BJ (cell line): ENCODE data around the gene CORO2A. TPM values are rescaled to one million over a fixed set of nuclear protein-coding genes. Genes with fewer than 3 reads are reported as not detected.

Experiments
- CTCF ChIA-PET: fragments of 350-600 bp; formaldehyde crosslinking; extraction: SDS; loops from one replicate; lab custom pipeline; 2021; ENCODE audit warnings: antibody characterized with exemption, inconsistent platforms; lab: Yijun Ruan, JAX
- POLR2A ChIA-PET: fragments of 300-600 bp; sonication (Branson Sonifier 250); formaldehyde crosslinking; extraction: SDS; loops from one replicate; lab custom pipeline; 2021; ENCODE audit warnings: antibody characterized with exemption; lab: Charles Lee
- DNase-seq: peaks from one replicate; pipeline ENCODE4 v3.0.0-alpha.2; 2011; ENCODE audit warnings: low read depth
- H3K27me3 ChIP-seq: 2 replicates; pipeline ENCODE4 v1.6.0; 2011; ENCODE audit warnings: low read length; ENCODE audit not compliant: control insufficient read depth, insufficient read depth
- H3K36me3 ChIP-seq: 2 replicates; pipeline ENCODE4 v1.5.1; 2011; ENCODE audit warnings: low read length; ENCODE audit not compliant: control insufficient read depth, insufficient read depth
- H3K4me3 ChIP-seq: 2 replicates; pipeline ENCODE4 v1.5.1; 2011; ENCODE audit warnings: low read depth, mild to moderate bottlenecking, control low read depth, low read length
- polyA plus RNA-seq: library from polyadenylated mRNA; depleted of rRNA; stranded (reverse); fragments of >200 nt; gene quantifications from 2 replicates; pipeline ENCODE4 v1.2.3, GENCODE V29; 2011
- TF ChIP-seq, protein P1 (sequence below): IDR thresholded peaks from 2 replicates; pipeline ENCODE4 v1.5.1; 2011; ENCODE audit warnings: low read depth, mild to moderate bottlenecking, control low read depth, inconsistent platforms, low read length, moderate library complexity; ENCODE audit not compliant: insufficient read depth

CORO2A gene
- polyA plus RNA-seq, 1 experiment: 1.5 TPM

- TF ChIP-seq, protein P1, sequence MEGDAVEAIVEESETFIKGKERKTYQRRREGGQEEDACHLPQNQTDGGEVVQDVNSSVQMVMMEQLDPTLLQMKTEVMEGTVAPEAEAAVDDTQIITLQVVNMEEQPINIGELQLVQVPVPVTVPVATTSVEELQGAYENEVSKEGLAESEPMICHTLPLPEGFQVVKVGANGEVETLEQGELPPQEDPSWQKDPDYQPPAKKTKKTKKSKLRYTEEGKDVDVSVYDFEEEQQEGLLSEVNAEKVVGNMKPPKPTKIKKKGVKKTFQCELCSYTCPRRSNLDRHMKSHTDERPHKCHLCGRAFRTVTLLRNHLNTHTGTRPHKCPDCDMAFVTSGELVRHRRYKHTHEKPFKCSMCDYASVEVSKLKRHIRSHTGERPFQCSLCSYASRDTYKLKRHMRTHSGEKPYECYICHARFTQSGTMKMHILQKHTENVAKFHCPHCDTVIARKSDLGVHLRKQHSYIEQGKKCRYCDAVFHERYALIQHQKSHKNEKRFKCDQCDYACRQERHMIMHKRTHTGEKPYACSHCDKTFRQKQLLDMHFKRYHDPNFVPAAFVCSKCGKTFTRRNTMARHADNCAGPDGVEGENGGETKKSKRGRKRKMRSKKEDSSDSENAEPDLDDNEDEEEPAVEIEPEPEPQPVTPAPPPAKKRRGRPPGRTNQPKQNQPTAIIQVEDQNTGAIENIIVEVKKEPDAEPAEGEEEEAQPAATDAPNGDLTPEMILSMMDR: no peak
- no peak for DNase-seq
- no peak overlapping the region for H3K4me3 ChIP-seq
- no peaks in the 10 kb centered on the region; the same call in 1 of the 2 replicates for H3K27me3 ChIP-seq
- CTCF ChIA-PET: interaction anchor here (1.3 to 2.4 kb wide), 2 partner anchors 19 to 75 kb away, joined by 5 to 9 read pairs; no protein-coding TSS in a partner anchor
- no peaks in the 10 kb centered on the region for H3K36me3 ChIP-seq
- POLR2A ChIA-PET: no interaction called here
Observed at GRCh38 chr9:98189412-98189811, 3.0 kb downstream of the CORO2A start.

GRCh38 chr9:98187926-98188325 lies 4.5 kb downstream of the CORO2A start:
- no peak overlapping the region for H3K4me3 ChIP-seq
- TF ChIP-seq, protein P1: no peak
- no peaks in the 10 kb centered on the region; the same call in 1 of the 2 replicates for H3K27me3 ChIP-seq
- no peaks in the 10 kb centered on the region for H3K36me3 ChIP-seq
- no peak for DNase-seq
- CTCF ChIA-PET: interaction anchor here (1.0 to 2.4 kb wide), 2 partner anchors 17 to 265 kb away, joined by 3 to 9 read pairs; partner anchors contain the start of gene TRMO
- POLR2A ChIA-PET: no interaction called here

DNA sequence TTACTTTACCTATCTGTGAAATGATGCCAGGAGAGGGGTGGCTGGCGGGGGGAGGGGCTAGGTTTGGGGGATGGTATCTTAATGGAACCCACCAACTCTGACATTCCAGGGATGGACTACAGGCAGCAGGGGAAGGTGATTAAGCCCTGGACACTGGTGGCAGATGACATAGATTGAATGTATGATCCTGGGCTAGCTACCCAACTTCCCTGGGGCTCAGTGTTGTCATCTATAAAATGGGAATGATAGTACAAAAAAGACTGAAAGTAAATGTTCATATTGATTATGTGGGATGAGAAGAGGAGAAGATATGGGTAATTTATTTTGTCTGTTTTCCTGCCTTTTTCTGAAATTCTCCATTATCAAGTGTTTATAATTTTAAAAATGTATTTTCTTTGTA lies 6.2 kb downstream of the CORO2A start:
- ChIA-PET CTCF (interaction anchor here (1.0 kb wide), 1 partner anchor 263 kb away, joined by 3 read pairs; the partner anchor contains the start of gene TRMO), POLR2A (no interaction called here)
- H3K36me3 ChIP-seq: no peaks in the 10 kb centered on the region
- no peak overlapping the region for H3K4me3 ChIP-seq
- TF ChIP-seq, protein P1: no peak
- DNase-seq: no peak
- H3K27me3 ChIP-seq: no peaks in the 10 kb centered on the region

GRCh38 chr9:98185611-98186171 lies 6.7 kb downstream of the CORO2A start:
- CTCF ChIA-PET: interaction anchor here (1.0 kb wide), 1 partner anchor 263 kb away, joined by 3 read pairs; the partner anchor contains the start of gene TRMO
- Histone ChIP-seq H3K27me3 (no peaks in the 10 kb centered on the region), H3K36me3 (no peaks in the 10 kb centered on the region), H3K4me3 (no peak overlapping the region)
- no peak for DNase-seq
- POLR2A ChIA-PET: no interaction called here
- TF ChIP-seq, protein P1: no peak

GRCh38 chr9:98185021-98185567 lies 7.3 kb downstream of the CORO2A start:
- POLR2A ChIA-PET: no interaction called here
- H3K27me3 ChIP-seq: no peaks in the 10 kb centered on the region
- TF ChIP-seq, protein P1: no peak
- no peak overlapping the region for H3K4me3 ChIP-seq
- H3K36me3 ChIP-seq: no peaks in the 10 kb centered on the region
- CTCF ChIA-PET: no interaction called here
- DNase-seq: no peak
